Measurements from ENCODE around the gene ITPRID1. TPM values are rescaled to one million over a fixed set of nuclear protein-coding genes. Genes with fewer than 3 reads are reported as not detected.

ITPRID1 gene
- total and polyA plus RNA-seq, 2 of the 8 experiments (the other 6 are each of a cell fraction or from before 2014, with no cell fraction given) = 0.09 to 0.47 TPM

DNA sequence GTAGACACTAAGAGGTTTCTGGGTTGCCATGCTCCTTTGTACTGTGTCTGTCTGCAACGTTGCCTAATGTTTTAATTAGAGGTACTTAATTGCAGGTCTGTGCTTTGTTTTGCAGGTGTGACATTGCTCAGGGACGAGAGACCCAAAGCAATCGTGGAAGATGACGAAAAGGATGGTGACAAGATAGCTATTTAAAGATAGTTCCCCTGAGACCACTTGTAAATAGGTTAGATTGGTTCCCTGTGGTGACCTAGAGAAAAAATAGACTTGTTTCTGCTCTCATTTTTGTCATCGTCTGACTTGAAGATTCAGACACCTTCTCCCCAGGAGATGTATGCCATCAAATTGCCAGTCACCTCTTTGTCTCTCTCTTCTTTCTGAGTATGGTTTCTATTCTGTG is 193.2 kb downstream of the ITPRID1 start:
- Histone ChIP-seq H4K91ac (replicated peaks; ENCODE audit: insufficient read length, low read length) (no peak overlapping the region), H3K79me1 (ENCODE audit: low read depth, low read length) (no peaks in the 10 kb centered on the region), H4K8ac (ENCODE audit: extremely low read depth, insufficient read depth, low read length) (no peak overlapping the region), H4K20me1 (replicated peaks in 1 of 2; ENCODE audit: control insufficient read depth in 1 of 2, insufficient read depth in 2 of 2, low read length in 2 of 2) (no peaks in the 10 kb centered on the region), H3K9me3 (ENCODE audit: insufficient read depth in 2 of 2, low read depth in 1 of 2, low read length in 1 of 2) (peaks cover 2% of the 10 kb centered on the region in 2 experiments; a peak in 2 of 4 replicates), H3K18ac (ENCODE audit: extremely low read depth, low read length) (no peak overlapping the region), H3K23ac (ENCODE audit: insufficient read length) (no peak overlapping the region), H3K14ac (ENCODE audit: insufficient read length) (no peak overlapping the region), H3K56ac (replicated peaks; ENCODE audit: insufficient read length, low read depth, low read length) (no peak overlapping the region), H2BK20ac (ENCODE audit: low read length) (0 out of 2 replicates have a peak overlapping the region, but pooled peaks have one; percentile 29), H3K9ac (replicated peaks in 1 of 4; ENCODE audit: extremely low read depth in 1 of 4, low read depth in 3 of 4, low read length in 3 of 4) (no peak overlapping the region), H3K4me1 (replicated peaks in 1 of 4; ENCODE audit: control insufficient read depth in 3 of 4, insufficient read depth in 4 of 4, low read length in 3 of 4) (peaks cover 0 to 12% (median 3%) of the 10 kb centered on the region in 4 experiments; a peak in 2 of 7 replicates), H3K4me3 (ENCODE audit: extremely low read depth in 1 of 4, insufficient read depth in 2 of 4, low read depth in 3 of 4, low read length in 4 of 4) (no peak overlapping the region), H2AFZ (ENCODE audit: low read length) (no peak overlapping the region), H3K36me3 (ENCODE audit: control insufficient read depth in 2 of 4, insufficient read depth in 4 of 4, low read length in 3 of 4) (no peaks in the 10 kb centered on the region; a peak in 1 of 8 replicates), H3K27ac (ENCODE audit: low read depth, low read length) (no peak overlapping the region), H2AK5ac (ENCODE audit: low read depth, low read length) (no peak overlapping the region), H3K27me3 (replicated peaks in 1 of 4; ENCODE audit: control insufficient read depth in 3 of 4, extremely low read depth in 1 of 4, insufficient read depth in 3 of 4, low read length in 3 of 4) (peaks cover 0 to 24% (median 4%) of the 10 kb centered on the region in 4 experiments; a peak in 5 of 7 replicates), H2BK120ac (replicated peaks; ENCODE audit: low read depth, low read length) (no peak overlapping the region), H3K23me2 (ENCODE audit: low read depth, low read length) (no peaks in the 10 kb centered on the region), H2BK5ac (ENCODE audit: low read depth, low read length) (no peak overlapping the region), H3K4ac (replicated peaks; ENCODE audit: insufficient read length, low read depth, low read length) (no peak overlapping the region), H2BK15ac (ENCODE audit: low read length) (no peak overlapping the region; the same call in 1 of the 2 replicates), H3K79me2 (ENCODE audit: control insufficient read depth in 1 of 2, insufficient read depth in 2 of 2, low read length in 2 of 2) (no peaks in the 10 kb centered on the region), H4K5ac (ENCODE audit: insufficient read length, low read depth, low read length) (no peak overlapping the region), H2BK12ac (ENCODE audit: low read depth, low read length) (no peak overlapping the region), H3K4me2 (ENCODE audit: insufficient read depth in 1 of 2, low read depth in 2 of 2, low read length in 2 of 2) (no peak overlapping the region)
- FAIRE-seq = no peak
- ChIA-PET CTCF (ENCODE audit: partially characterized antibody) (interaction anchor here (1.1 to 7.8 kb wide), 2 partner anchors 22 to 56 kb away, joined by 3 to 27 read pairs; no protein-coding TSS in a partner anchor), POLR2A (ENCODE audit: partially characterized antibody) (no interaction called here)
- WGBS, 2 experiments (ENCODE audit: extremely low coverage in 1 of 2, insufficient coverage in 1 of 2, insufficient read length in 1 of 2, insufficient replicate concordance in 2 of 2, low coverage in 1 of 2, low lambda C conversion rate in 2 of 2, missing lambda C conversion rate in 1 of 2) = 83% methylated on average over 5 of the region's 5 CpGs; no CpG with 5 or more reads in 1 of the 2 experiments
- no peak for DNase-seq (ENCODE audit: low read depth in 1 of 2, low spot score in 2 of 2)
- TF ChIP-seq, protein P1, sequence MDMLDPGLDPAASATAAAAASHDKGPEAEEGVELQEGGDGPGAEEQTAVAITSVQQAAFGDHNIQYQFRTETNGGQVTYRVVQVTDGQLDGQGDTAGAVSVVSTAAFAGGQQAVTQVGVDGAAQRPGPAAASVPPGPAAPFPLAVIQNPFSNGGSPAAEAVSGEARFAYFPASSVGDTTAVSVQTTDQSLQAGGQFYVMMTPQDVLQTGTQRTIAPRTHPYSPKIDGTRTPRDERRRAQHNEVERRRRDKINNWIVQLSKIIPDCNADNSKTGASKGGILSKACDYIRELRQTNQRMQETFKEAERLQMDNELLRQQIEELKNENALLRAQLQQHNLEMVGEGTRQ (IDR thresholded peaks at IDR 0.05; ENCODE audit: low read length) = no peak
- TF ChIP-seq TAF7 (optimal IDR thresholded peaks at IDR 0.05; ENCODE audit: borderline replicate concordance, low read depth, low read length) (no peak), RNF2 (IDR thresholded peaks at IDR 0.05; ENCODE audit: borderline replicate concordance, low read depth, low read length, missing control alignments, poor library complexity, severe bottlenecking) (no peak), CBX5 (IDR thresholded peaks at IDR 0.05; ENCODE audit: low read depth, low read length) (no peak), KDM4A (IDR thresholded peaks at IDR 0.05; ENCODE audit: low read depth, low read length, severe bottlenecking) (no peak)
- TF ChIP-seq, protein P2, sequence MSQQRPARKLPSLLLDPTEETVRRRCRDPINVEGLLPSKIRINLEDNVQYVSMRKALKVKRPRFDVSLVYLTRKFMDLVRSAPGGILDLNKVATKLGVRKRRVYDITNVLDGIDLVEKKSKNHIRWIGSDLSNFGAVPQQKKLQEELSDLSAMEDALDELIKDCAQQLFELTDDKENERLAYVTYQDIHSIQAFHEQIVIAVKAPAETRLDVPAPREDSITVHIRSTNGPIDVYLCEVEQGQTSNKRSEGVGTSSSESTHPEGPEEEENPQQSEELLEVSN (IDR thresholded peaks at IDR 0.05) = no peak
